GM10266 (cell line): ENCODE data around the gene DYNC1LI1.

Experiments used
- DNase-seq: peaks from one replicate; pipeline ENCODE4 v3.0.0; 2012; ENCODE audit errors: extremely low spot score
- TF ChIP-seq, protein P1 (sequence below): IDR thresholded peaks from 2 replicates; pipeline ENCODE4 v1.5.1; 2012; ENCODE audit warnings: mild to moderate bottlenecking, low read depth; ENCODE audit not compliant: control insufficient read depth, insufficient read depth; ENCODE audit errors: missing control alignments

Gene DYNC1LI1

DNA sequence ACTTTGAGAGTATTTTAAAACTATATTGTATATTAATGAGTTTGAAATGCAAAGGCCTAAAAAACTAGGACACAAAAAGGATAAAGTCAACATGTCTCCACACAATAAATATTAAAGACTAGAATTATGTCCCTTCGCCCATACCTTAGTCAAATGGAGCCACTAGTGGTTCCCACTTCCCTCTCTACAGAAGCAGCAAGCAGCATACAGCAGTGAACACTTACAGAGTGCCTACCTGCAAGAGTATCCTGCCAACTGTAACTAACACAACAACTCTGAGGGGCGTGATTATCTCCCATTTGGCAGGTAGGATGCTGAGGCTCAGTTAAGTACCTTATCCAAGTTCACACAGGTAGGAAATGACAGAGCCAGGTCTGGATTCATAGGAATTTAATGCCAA, 17.2 kb downstream of the DYNC1LI1 start:
- DNase-seq, result no peak
- TF ChIP-seq, protein P1, sequence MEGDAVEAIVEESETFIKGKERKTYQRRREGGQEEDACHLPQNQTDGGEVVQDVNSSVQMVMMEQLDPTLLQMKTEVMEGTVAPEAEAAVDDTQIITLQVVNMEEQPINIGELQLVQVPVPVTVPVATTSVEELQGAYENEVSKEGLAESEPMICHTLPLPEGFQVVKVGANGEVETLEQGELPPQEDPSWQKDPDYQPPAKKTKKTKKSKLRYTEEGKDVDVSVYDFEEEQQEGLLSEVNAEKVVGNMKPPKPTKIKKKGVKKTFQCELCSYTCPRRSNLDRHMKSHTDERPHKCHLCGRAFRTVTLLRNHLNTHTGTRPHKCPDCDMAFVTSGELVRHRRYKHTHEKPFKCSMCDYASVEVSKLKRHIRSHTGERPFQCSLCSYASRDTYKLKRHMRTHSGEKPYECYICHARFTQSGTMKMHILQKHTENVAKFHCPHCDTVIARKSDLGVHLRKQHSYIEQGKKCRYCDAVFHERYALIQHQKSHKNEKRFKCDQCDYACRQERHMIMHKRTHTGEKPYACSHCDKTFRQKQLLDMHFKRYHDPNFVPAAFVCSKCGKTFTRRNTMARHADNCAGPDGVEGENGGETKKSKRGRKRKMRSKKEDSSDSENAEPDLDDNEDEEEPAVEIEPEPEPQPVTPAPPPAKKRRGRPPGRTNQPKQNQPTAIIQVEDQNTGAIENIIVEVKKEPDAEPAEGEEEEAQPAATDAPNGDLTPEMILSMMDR, result no peak

DNA sequence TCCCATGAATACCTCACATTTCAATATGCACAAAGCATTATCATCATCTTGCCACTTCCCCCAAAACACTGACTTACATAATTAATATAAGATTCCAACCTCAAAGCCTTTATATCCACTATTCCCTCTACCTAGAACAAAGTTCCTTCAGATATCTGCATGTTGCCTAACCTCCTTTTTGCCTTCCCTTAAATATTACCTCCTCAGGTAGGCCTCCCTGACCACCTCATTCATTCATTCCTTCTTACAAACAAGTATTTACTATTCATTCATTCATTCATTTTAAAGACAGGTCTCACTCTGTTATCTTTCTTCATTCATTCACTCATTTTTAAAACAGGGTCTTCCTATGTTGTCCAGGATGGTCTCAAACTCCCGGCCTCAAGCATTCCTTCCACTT, 18.6 kb downstream of the DYNC1LI1 start:
- DNase-seq, result no peak
- TF ChIP-seq, protein P1, result no peak

DNA sequence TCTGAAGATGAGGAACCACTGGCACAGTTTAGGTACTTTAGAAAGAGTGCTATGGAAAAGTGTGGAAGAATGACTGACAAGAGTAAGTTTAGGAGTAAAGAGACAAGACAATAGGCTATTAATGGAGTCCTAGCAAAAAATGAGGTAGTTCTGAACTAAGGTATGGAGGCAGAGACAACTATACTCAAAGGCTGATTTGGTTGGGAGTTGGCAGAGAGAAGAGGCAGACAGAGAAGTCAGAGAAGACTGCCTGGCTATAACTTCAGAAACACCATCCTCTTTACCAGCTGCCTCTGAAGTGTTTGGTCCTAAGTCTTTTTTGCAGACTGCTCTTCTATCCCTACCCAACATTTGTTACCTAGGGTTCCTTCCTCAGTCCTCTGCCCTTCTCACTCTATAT, 19.2 kb downstream of the DYNC1LI1 start:
- TF ChIP-seq, protein P1, result no peak
- no peak for DNase-seq

DNA sequence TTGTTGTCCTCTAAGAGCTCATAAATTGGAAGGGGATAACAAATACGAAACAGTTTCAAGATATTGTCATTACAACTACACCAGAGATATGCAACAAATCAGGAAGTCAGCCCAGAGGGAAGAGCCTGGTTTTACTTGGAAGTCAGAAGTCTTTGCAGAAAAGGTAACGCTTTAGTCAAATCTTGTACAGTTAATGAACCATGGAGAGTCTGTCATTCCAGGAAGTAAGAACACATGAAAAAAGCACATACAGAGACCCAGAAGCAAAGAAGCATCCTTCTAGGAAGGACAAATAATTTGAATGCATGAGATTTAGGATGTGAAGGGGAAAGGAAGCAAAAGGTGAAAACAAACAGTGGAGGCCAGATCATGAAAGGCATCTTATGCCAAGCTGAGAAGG, 19.6 kb downstream of the DYNC1LI1 start:
- DNase-seq, result no peak

DNA sequence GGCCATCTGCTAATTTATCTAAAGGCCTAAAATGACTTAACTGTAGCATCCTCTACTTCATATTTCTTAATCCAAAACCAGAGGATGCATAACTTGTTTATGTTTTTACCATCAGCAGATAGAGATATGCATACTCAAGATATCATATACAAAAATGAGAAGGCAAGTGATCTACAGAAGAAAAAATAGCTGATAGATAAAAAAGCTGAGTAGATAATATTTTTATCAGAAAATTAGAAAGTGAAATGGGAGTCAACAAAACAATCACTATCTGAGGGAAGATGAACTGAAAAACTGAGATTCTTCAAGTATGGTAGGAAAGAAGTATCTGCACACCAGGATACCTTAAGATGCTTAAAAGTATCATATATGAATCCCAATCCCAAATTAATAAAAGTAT, 25.4 kb downstream of the DYNC1LI1 start:
- TF ChIP-seq, protein P1, result no peak
- no peak for DNase-seq

More for the DNA sequence above, 19.6 kb downstream of the DYNC1LI1 start:
- TF ChIP-seq, protein P1, result no peak

DNA sequence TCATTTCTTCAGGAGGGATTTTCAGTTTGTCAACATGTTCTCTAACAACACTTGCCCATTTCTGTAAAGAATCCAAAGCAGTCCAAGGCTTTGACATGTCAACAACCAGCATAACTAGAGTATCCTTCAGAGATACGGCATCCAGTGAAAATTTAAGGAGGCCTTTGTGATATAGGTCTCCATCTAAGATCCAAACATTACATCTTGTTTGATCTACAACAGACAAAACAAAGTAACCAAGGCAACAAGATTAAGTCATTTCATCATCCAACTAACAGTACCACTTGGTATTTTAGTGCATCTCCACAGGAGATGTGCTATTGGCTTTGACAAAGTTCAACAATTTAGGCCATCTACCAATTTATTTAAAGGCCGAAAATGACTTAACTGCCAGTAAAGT, 25.8 kb downstream of the DYNC1LI1 start:
- TF ChIP-seq, protein P1, result no peak
- DNase-seq, result no peak

DNA sequence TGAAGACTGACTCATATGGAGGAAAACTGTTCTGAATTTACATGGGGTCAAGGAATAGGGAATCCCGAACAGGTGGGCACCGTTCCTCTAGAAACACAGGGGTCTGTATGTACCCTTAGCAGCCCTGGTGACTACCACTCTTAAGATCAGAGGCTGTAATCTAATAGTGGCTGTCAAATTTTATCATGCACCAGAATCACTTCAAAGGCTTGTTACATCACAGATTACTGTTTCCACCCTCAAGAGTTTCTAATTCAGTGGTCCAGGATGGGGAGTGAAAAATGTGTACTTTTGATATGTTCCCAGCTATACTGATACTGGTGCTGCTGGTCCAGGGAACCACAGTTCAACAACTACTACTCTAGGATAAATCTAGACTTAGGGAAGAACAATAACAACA, 27.9 kb downstream of the DYNC1LI1 start:
- TF ChIP-seq, protein P1, result no peak

More for the DNA sequence above, 27.9 kb downstream of the DYNC1LI1 start:
- no peak for DNase-seq
